SK-N-SH (cell line): ENCODE measurements around the gene FRS2. TPM values are rescaled to one million over a fixed set of nuclear protein-coding genes. Genes with fewer than 3 reads are reported as not detected.
A peak's percentile ranks its signal among the peaks of the same experiment; 100 is the strongest.

Experiments used
- CTCF ChIA-PET: fragments of 300-600, 350-600 bp; formaldehyde crosslinking; extraction: SDS; loops from one replicate; lab custom pipeline; 2021; lab: Yijun Ruan, JAX
- POLR2A ChIA-PET: fragments of 350-600 bp; sonication (Branson Sonifier 250); formaldehyde crosslinking; extraction: SDS; loops from one replicate; lab custom pipeline; 2020; ENCODE audit warnings: antibody characterized with exemption, inconsistent platforms; lab: Yijun Ruan, JAX
- DNase-seq: peaks from one replicate; pipeline ENCODE4 v3.0.0; 2012
- H2AFZ ChIP-seq: fragments of 200-600 bp; sonication (generic); 2 replicates; pipeline ENCODE4 v1.8.1; 2016; ENCODE audit warnings: antibody characterized with exemption, mild to moderate bottlenecking, low read depth
- H3F3A ChIP-seq: fragments of 200-600 bp; sonication (generic); replicated peaks from 2 replicates; pipeline ENCODE3; 2016; ENCODE audit warnings: antibody characterized with exemption, mild to moderate bottlenecking; ENCODE audit not compliant: insufficient read depth
- H3K27ac ChIP-seq, 2 experiments: fragments of 200-500 bp in 1 of 2; fragments of 200-600 bp in 1 of 2; sonication (Bioruptor generic) in 1 of 2; sonication (generic), shearing (Covaris generic) in 1 of 2; 2 replicates each; pipeline versions ENCODE4 v1.5.1 to v1.6.1; 2014 to 2016; ENCODE audit warnings: low read depth in 2 of 2, inconsistent platforms in 1 of 2, low read length in 1 of 2, mild to moderate bottlenecking in 1 of 2, mixed read lengths in 1 of 2
- H3K27me3 ChIP-seq: fragments of 200-600 bp; sonication (generic), shearing (Covaris generic); 2 replicates; pipeline ENCODE4 v1.6.1; 2016; ENCODE audit warnings: mixed run types; ENCODE audit not compliant: insufficient read depth
- H3K36me3 ChIP-seq, 2 experiments: fragments of 200-500 bp in 1 of 2; fragments of 200-600 bp in 1 of 2; sonication (Bioruptor generic) in 1 of 2; sonication (generic) in 1 of 2; replicated peaks in 1 of 2; 2 replicates each; pipeline versions ENCODE3 to v1.5.1; 2014 to 2016; ENCODE audit warnings: low read length in 1 of 2, mild to moderate bottlenecking in 1 of 2; ENCODE audit not compliant: insufficient read depth in 2 of 2, control insufficient read depth in 1 of 2
- H3K4me1 ChIP-seq, 2 experiments: fragments of 200-500 bp in 1 of 2; fragments of 200-600 bp in 1 of 2; sonication (Bioruptor generic) in 1 of 2; sonication (generic), shearing (Covaris generic) in 1 of 2; 2 replicates each; pipeline versions ENCODE4 v1.5.1 to v1.6.1; 2014 to 2016; ENCODE audit warnings: low read depth in 1 of 2, low read length in 1 of 2, mixed run types in 1 of 2; ENCODE audit not compliant: insufficient read depth in 2 of 2, control insufficient read depth in 1 of 2
- H3K4me2 ChIP-seq: fragments of 200-600 bp; sonication (generic), shearing (Covaris generic); 2 replicates; pipeline ENCODE4 v1.6.1; 2017; ENCODE audit warnings: mixed run types
- H3K4me3 ChIP-seq, 2 experiments: fragments of 200-500 bp in 1 of 2; fragments of 200-600 bp in 1 of 2; sonication (Bioruptor generic) in 1 of 2; sonication (generic), shearing (Covaris generic) in 1 of 2; 2 replicates each; pipeline versions ENCODE4 v1.5.1 to v1.8.1; 2014 to 2016; ENCODE audit warnings: low read depth in 2 of 2, inconsistent platforms in 1 of 2, low read length in 1 of 2, mild to moderate bottlenecking in 1 of 2, mixed read lengths in 1 of 2, moderate library complexity in 1 of 2
- H3K79me2 ChIP-seq: fragments of 200-600 bp; sonication (generic); 2 replicates; pipeline ENCODE4 v1.8.1; 2017; ENCODE audit warnings: mild to moderate bottlenecking; ENCODE audit not compliant: insufficient read depth
- H3K9ac ChIP-seq: fragments of 200-600 bp; sonication (generic); 2 replicates; pipeline ENCODE4 v1.6.1; 2017; ENCODE audit warnings: mixed run types
- H3K9me2 ChIP-seq: fragments of 200-600 bp; sonication (generic); 2 replicates; pipeline ENCODE4 v1.6.1; 2017; ENCODE audit warnings: mixed run types
- H3K9me3 ChIP-seq: fragments of 200-600 bp; sonication (generic); 2 replicates; pipeline ENCODE4 v1.6.1; 2017; ENCODE audit warnings: mixed run types, mild to moderate bottlenecking, moderate library complexity
- H4K20me1 ChIP-seq: fragments of 200-600 bp; sonication (generic); 2 replicates; pipeline ENCODE4 v1.6.1; 2017; ENCODE audit warnings: mild to moderate bottlenecking, mixed run types; ENCODE audit not compliant: insufficient read depth
- ELF1 ChIP-seq: IDR thresholded peaks from 2 replicates; pipeline ENCODE4 v1.4.0; 2012
- EZH2phosphoT487 ChIP-seq: fragments of 200-600 bp; sonication (generic); IDR thresholded peaks from 2 replicates; pipeline ENCODE4 v1.6.1; 2017; ENCODE audit warnings: low read depth, mixed run types, mild to moderate bottlenecking, antibody characterized with exemption, moderate library complexity, borderline replicate concordance
- FOSL2 ChIP-seq: IDR thresholded peaks from 2 replicates; pipeline ENCODE4 v1.4.0; 2012; ENCODE audit warnings: low read depth, mild to moderate bottlenecking, moderate library complexity, borderline replicate concordance
- FOXM1 ChIP-seq: IDR thresholded peaks from 2 replicates; pipeline ENCODE4 v1.4.0; 2012; ENCODE audit warnings: low read depth, mild to moderate bottlenecking
- GABPA ChIP-seq: IDR thresholded peaks from 2 replicates; pipeline ENCODE4 v1.4.0; 2012; ENCODE audit warnings: low read depth, mild to moderate bottlenecking
- GATA2 ChIP-seq: sonication (generic); formaldehyde crosslinking; IDR thresholded peaks from 2 replicates; pipeline ENCODE4 v1.5.0; 2020; ENCODE audit warnings: mild to moderate bottlenecking, missing genetic modification reagents
- JUND ChIP-seq: IDR thresholded peaks from 2 replicates; pipeline ENCODE4 v1.4.0; 2012
- MEF2A ChIP-seq: IDR thresholded peaks from 2 replicates; pipeline ENCODE4 v1.4.0; 2012; ENCODE audit warnings: low read depth, borderline replicate concordance
- MXI1 ChIP-seq: IDR thresholded peaks from 2 replicates; pipeline ENCODE4 v1.6.1; 2012; ENCODE audit warnings: mild to moderate bottlenecking, low read depth, low read length, improper control_type of control experiment
- POLR2AphosphoS5 ChIP-seq: IDR thresholded peaks from 2 replicates; pipeline ENCODE4 v1.6.1; 2012; ENCODE audit warnings: low read depth, low read length
- RCOR1 ChIP-seq: fragments of 150-350 bp; IDR thresholded peaks from 2 replicates; pipeline ENCODE4 v1.6.1; 2017; ENCODE audit warnings: antibody characterized with exemption, low read length
- REST ChIP-seq: IDR thresholded peaks from 2 replicates; pipeline ENCODE4 v1.6.1; 2012; ENCODE audit warnings: mild to moderate bottlenecking, low read depth, low read length, moderate library complexity
- RFX5 ChIP-seq: IDR thresholded peaks from 2 replicates; pipeline ENCODE4 v1.6.1; 2012; ENCODE audit warnings: mild to moderate bottlenecking, improper control_type of control experiment, low read length
- RXRA ChIP-seq: IDR thresholded peaks from 2 replicates; pipeline ENCODE4 v1.4.0; 2012; ENCODE audit warnings: low read depth, mild to moderate bottlenecking, borderline replicate concordance
- TAF1 ChIP-seq: IDR thresholded peaks from 2 replicates; pipeline ENCODE4 v1.6.1; 2012; ENCODE audit warnings: low read depth, mild to moderate bottlenecking, low read length, moderate library complexity, borderline replicate concordance
- TCF12 ChIP-seq: IDR thresholded peaks from 2 replicates; pipeline ENCODE4 v1.4.0; 2012
- TEAD4 ChIP-seq: IDR thresholded peaks from 2 replicates; pipeline ENCODE4 v1.4.0; 2012; ENCODE audit warnings: mild to moderate bottlenecking, borderline replicate concordance; ENCODE audit not compliant: insufficient read depth
- USF2 ChIP-seq: fragments of 150-350 bp; IDR thresholded peaks from 2 replicates; pipeline ENCODE4 v1.6.1; 2017; ENCODE audit warnings: antibody characterized with exemption, low read length, low read depth, borderline replicate concordance
- WGBS: methylation state at CpG from one replicate; pipeline ENCODE4 v1.1.6; 2017; ENCODE audit warnings: low lambda C conversion rate; 5-methylcytosine and 5-hydroxymethylcytosine counted together
- polyA plus RNA-seq, 3 experiments: library from polyadenylated mRNA; depleted of rRNA; stranded (reverse); fragments of >200 nt; gene quantifications; 2 replicates each; pipeline ENCODE4 v1.2.3, GENCODE V29; 2012
- TF ChIP-seq, protein P1 (sequence below): IDR thresholded peaks from 2 replicates; pipeline ENCODE4 v1.4.0; 2012; ENCODE audit warnings: low read depth, borderline replicate concordance
- TF ChIP-seq, protein P2 (sequence below): IDR thresholded peaks from 2 replicates; pipeline ENCODE4; 2012

Gene FRS2
- polyA plus RNA-seq, 1 of the 3 experiments (the other 2 are of a cell fraction): 7.1 TPM

DNA sequence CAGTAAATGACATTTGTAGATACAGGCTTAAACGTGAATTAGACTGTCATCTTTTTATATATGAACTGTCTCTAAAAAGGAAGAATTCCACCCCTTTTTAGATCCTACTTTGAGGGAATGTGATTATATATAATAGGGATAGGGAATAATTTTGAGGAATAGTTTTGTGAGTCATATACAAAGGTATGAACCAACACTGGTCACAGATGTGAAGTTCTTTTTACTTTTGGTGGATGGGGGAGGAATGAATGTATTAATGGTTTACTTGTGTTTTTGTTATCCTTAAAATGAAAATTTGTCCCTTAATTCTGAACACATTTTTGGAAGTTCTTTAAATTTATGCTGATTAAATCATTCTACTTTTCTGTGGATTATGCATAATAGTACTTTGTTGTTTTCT lies 30.4 kb downstream of the FRS2 start (continued):
- TF ChIP-seq, protein P1, sequence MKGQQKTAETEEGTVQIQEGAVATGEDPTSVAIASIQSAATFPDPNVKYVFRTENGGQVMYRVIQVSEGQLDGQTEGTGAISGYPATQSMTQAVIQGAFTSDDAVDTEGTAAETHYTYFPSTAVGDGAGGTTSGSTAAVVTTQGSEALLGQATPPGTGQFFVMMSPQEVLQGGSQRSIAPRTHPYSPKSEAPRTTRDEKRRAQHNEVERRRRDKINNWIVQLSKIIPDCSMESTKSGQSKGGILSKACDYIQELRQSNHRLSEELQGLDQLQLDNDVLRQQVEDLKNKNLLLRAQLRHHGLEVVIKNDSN: no peak
- TF ChIP-seq TEAD4 (0 out of 2 replicates have a peak, but pooled peaks have one; percentile 19), RXRA (no peak), TAF1 (no peak), RCOR1 (no peak), GABPA (no peak), ELF1 (no peak), MXI1 (no peak), POLR2AphosphoS5 (no peak)
- TF ChIP-seq, all 33 proteins: peak for 3

DNA sequence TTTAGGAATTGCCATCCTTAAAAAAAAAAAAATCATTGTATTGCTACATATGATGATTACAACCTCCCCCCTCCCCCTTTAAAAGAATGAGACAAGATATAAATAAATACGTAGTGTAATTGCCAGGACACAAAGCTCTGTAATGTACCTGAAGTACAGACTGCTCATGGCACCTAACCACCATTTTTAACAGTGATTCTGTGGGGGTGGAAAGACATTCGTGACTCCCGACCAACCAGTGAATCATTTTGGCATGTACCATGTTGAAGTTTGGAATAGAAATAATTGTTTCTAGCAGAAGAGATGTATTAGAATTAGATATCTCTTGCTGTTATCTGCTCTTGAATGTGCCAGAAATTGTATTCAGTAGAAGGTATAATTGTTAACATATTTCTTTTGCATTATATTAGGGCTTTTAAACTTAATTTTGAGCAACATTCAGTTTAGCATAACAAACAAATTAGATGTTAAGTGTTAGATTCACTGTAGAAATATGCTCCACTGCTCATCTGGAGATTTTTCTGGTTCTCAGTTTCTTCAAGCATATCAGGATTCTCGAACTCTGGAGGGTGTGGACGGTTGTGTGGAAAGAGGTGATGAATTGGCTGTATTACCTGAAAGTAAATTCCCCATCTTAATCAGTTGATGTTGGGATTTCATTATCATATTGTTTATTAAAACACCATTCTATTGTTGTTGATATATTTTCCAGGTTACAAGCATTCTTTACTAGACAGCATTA lies 31.1 kb downstream of the FRS2 start:
- no peaks in the 10 kb centered on the region for H3K27me3 ChIP-seq
- no peaks in the 10 kb centered on the region for H3K9me2 ChIP-seq
- H4K20me1 ChIP-seq: peaks cover 59% of the 10 kb centered on the region
- H2AFZ ChIP-seq: no peak overlapping the region
- DNase-seq: no peak
- H3K4me2 ChIP-seq: 0 out of 2 replicates have a peak overlapping the region, but pooled peaks have one; percentile 2
- H3K4me3 ChIP-seq: no peak overlapping the region
- no peak for TF ChIP-seq RCOR1
- TF ChIP-seq, protein P1: no peak
- no peak for TF ChIP-seq POLR2AphosphoS5
- TF ChIP-seq JUND: 0 out of 2 replicates have a peak, but pooled peaks have one; percentile 0
- TF ChIP-seq GABPA: no peak
- TF ChIP-seq RFX5: no peak
- TF ChIP-seq TCF12: 0 out of 2 replicates have a peak, but pooled peaks have one; percentile 14
- no peak for TF ChIP-seq MEF2A
- no peak for TF ChIP-seq FOXM1
- TF ChIP-seq, protein P2, sequence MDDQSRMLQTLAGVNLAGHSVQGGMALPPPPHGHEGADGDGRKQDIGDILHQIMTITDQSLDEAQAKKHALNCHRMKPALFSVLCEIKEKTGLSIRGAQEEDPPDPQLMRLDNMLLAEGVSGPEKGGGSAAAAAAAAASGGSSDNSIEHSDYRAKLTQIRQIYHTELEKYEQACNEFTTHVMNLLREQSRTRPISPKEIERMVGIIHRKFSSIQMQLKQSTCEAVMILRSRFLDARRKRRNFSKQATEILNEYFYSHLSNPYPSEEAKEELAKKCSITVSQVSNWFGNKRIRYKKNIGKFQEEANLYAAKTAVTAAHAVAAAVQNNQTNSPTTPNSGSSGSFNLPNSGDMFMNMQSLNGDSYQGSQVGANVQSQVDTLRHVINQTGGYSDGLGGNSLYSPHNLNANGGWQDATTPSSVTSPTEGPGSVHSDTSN: no peak
- no peak for TF ChIP-seq TAF1
- TF ChIP-seq GATA2 (CRISPR knock-in tag): no peak
- no peak for TF ChIP-seq EZH2phosphoT487
- TF ChIP-seq REST: no peak
- TF ChIP-seq FOSL2: peak; percentile 10; the same call in 1 of the 2 replicates
- TF ChIP-seq USF2: no peak
- ChIA-PET CTCF (no interaction called here), POLR2A (no interaction called here)
- no peak overlapping the region for H3K9ac ChIP-seq
- peaks cover 99% of the 10 kb centered on the region for H3K79me2 ChIP-seq
- H3K27ac ChIP-seq: peak overlapping the region; percentile 39 to 40; a peak in 3 of 4 replicates
- no peaks in the 10 kb centered on the region for H3K36me3 ChIP-seq
- 66% methylated on average over 5 of the region's 5 CpGs for WGBS
- no peaks in the 10 kb centered on the region for H3K9me3 ChIP-seq
- peaks cover 5 to 27% of the 10 kb centered on the region in 2 experiments for H3K4me1 ChIP-seq
- peaks cover 19% of the 10 kb centered on the region for H3F3A ChIP-seq
